Tibial nerve (tissue), 4 donors: ENCODE data around the gene ANKRD44. TPM values are rescaled to one million over a fixed set of nuclear protein-coding genes. Genes with fewer than 3 reads are reported as not detected.

Experiments
- DNase-seq, 2 donors: peaks; one replicate each; pipeline ENCODE4 v3.0.0-alpha.2; 2019; ENCODE audit warnings: low spot score in 2 of 2
- H3K27ac ChIP-seq, 4 donors: fragments of 200-600 bp; sonication (generic) in 3 of 4; one replicate each; pipeline ENCODE4 v1.5.1; 2017 to 2019; ENCODE audit warnings: mild to moderate bottlenecking in 1 of 4
- H3K27me3 ChIP-seq, 2 donors: fragments of 200-600 bp; sonication (generic) in 1 of 2; one replicate each; pipeline versions ENCODE4 v1.5.1 to v1.6.0; 2017 to 2019
- H3K36me3 ChIP-seq, 3 donors: fragments of 200-600 bp; sonication (generic); one replicate each; pipeline ENCODE4 v1.5.1; 2018 to 2019
- H3K4me1 ChIP-seq, 4 donors: fragments of 200-600 bp; sonication (generic) in 3 of 4; one replicate each; pipeline ENCODE4 v1.5.1; 2017 to 2019
- H3K4me3 ChIP-seq, 4 donors: fragments of 200-600 bp; sonication (generic) in 3 of 4; one replicate each; pipeline ENCODE4 v1.5.1; 2017 to 2019; ENCODE audit warnings: mild to moderate bottlenecking in 1 of 4, moderate library complexity in 1 of 4
- H3K9me3 ChIP-seq, 4 donors: fragments of 200-600 bp; sonication (generic) in 3 of 4; one replicate each; pipeline ENCODE4 v1.5.1; 2017 to 2019
- EP300 ChIP-seq, 2 donors: sonication (generic); formaldehyde crosslinking; IDR thresholded peaks; one replicate each; pipeline ENCODE4 v1.6.1; 2017; ENCODE audit warnings: antibody characterized with exemption in 2 of 2, mild to moderate bottlenecking in 1 of 2
- POLR2A ChIP-seq, 2 donors: fragments of 450-650 bp; IDR thresholded peaks; one replicate each; pipeline ENCODE4 v1.6.1; 2017; ENCODE audit warnings: antibody characterized with exemption in 2 of 2, mild to moderate bottlenecking in 2 of 2, moderate library complexity in 2 of 2
- WGBS, 2 donors: methylation state at CpG; one replicate each; pipeline ENCODE4 v1.1.5; 2018; 5-methylcytosine and 5-hydroxymethylcytosine counted together
- total RNA-seq, 4 donors: library from RNA; depleted of rRNA; stranded (reverse); fragments of >200 nt; gene quantifications; one replicate each; pipeline ENCODE4 v1.1.0, GENCODE V29; 2016
- TF ChIP-seq, protein P1 (sequence below), 5 experiments: fragments of 200-600 bp in 3 of 5; fragments of 450-650 bp in 2 of 5; sonication (generic) in 3 of 5; IDR thresholded peaks; one replicate each; pipeline ENCODE4 v1.5.1; 2016 to 2019; ENCODE audit warnings: antibody characterized with exemption in 5 of 5, mild to moderate bottlenecking in 3 of 5, moderate library complexity in 2 of 5

ANKRD44 gene
- total RNA-seq, 4 donors from 2014 or later: 28.5 to 48.9 (median 41.5) TPM

DNA sequence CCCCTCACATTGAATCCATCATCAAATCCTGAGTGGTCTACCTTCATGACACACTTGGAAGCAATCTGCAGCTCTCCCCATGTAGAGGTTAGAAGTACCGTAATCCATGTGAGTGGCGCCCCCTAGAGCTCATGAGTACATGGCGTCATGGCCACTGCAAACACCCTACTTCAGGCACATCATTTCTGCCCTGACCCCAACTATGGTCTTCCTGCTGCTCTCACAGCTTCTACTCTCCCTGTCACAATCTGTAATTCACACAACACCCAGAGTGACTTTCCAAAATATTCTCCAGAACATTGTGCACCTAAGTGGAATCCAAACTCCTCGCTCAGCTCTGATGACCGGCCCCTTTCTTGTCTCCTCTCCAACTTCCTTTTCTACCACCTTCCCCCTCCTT lies 141.9 kb downstream of the ANKRD44 start:
- Histone ChIP-seq H3K9me3 (no peaks in the 10 kb centered on the region), H3K4me3 (no peak overlapping the region), H3K27me3 (no peaks in the 10 kb centered on the region), H3K36me3 (no peaks in the 10 kb centered on the region), H3K4me1 (peaks cover 0 to 30% (median 5%) of the 10 kb centered on the region in 4 donors), H3K27ac (no peak overlapping the region)
- DNase-seq: peak; percentile 30 to 69
- 50 to 52% methylated on average over 5 of the region's 5 CpGs for WGBS, 2 donors
- TF ChIP-seq EP300 (IDR thresholded peaks at IDR 0.05) (no peak), POLR2A (IDR thresholded peaks at IDR 0.05) (no peak)
- TF ChIP-seq, protein P1, sequence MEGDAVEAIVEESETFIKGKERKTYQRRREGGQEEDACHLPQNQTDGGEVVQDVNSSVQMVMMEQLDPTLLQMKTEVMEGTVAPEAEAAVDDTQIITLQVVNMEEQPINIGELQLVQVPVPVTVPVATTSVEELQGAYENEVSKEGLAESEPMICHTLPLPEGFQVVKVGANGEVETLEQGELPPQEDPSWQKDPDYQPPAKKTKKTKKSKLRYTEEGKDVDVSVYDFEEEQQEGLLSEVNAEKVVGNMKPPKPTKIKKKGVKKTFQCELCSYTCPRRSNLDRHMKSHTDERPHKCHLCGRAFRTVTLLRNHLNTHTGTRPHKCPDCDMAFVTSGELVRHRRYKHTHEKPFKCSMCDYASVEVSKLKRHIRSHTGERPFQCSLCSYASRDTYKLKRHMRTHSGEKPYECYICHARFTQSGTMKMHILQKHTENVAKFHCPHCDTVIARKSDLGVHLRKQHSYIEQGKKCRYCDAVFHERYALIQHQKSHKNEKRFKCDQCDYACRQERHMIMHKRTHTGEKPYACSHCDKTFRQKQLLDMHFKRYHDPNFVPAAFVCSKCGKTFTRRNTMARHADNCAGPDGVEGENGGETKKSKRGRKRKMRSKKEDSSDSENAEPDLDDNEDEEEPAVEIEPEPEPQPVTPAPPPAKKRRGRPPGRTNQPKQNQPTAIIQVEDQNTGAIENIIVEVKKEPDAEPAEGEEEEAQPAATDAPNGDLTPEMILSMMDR (IDR thresholded peaks at IDR 0.05): peak; percentile 28 to 53 (median 39)

DNA sequence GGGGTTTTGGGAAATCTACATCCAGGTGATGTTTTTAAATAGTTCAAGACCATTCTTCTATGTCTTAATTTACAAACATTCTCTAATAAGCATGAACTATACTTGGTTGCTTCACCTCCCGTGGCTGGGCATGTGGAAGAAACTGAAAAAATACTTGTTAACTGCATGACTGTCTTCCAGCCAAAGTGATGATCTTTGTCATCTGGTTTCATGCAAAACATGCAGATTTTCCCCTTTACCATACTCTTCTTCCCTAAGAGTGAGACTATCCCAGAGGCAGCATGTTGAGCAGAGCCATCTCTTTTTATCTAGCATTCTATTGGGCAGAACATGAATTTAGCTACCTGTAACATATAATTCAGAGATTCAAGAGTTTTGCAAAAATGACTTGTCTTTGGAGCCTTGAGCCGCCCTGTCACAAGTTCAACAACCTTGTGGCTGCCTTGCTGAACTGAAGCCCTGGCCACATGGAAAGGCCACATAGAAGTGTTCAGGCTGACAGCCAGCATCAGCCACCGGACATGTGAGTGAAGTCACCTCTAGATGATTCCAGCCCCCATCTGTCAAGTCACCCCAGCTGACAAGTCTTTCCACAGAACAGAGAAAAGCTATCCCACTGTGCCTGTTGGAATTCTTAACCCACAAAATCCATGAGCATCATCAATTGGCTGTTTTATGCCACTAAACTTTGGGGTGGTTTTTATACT lies 142.8 kb downstream of the ANKRD44 start:
- Histone ChIP-seq H3K4me3 (no peak overlapping the region), H3K9me3 (no peaks in the 10 kb centered on the region), H3K36me3 (no peaks in the 10 kb centered on the region), H3K27ac (no peak overlapping the region), H3K4me1 (peaks cover 0 to 32% (median 5%) of the 10 kb centered on the region in 4 donors), H3K27me3 (no peaks in the 10 kb centered on the region)
- 77 to 86% methylated on average over 3 of the region's 3 CpGs for WGBS, 2 donors
- DNase-seq: no peak
- TF ChIP-seq, protein P1 (IDR thresholded peaks at IDR 0.05): no peak

DNA sequence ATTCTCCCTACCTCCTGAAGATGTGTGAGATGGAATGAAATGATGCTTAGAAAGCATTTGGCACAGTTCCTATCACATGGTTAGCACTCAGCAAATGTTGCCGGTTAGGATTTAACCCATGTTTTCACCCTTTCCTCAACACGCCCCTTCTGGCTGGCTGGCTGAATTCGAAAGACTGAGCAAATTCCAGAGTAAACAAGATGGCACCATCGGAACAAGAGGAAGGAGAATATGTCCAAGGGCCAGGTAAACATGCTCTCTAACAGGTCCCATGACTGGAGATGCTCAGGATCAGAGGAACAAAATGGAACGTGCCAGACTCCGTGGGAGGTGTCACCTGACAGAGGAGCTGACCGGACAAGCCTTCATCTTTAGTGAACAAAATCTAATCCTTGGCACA lies 145.6 kb downstream of the ANKRD44 start:
- Histone ChIP-seq H3K4me3 (no peak overlapping the region), H3K4me1 (peaks cover 0 to 32% (median 10%) of the 10 kb centered on the region in 4 donors), H3K27ac (no peak overlapping the region), H3K36me3 (no peaks in the 10 kb centered on the region), H3K27me3 (no peaks in the 10 kb centered on the region), H3K9me3 (no peaks in the 10 kb centered on the region)
- no peak for DNase-seq
- TF ChIP-seq, protein P1 (IDR thresholded peaks at IDR 0.05): no peak
- TF ChIP-seq POLR2A (IDR thresholded peaks at IDR 0.05): no peak
- TF ChIP-seq EP300 (IDR thresholded peaks at IDR 0.05): no peak
- WGBS, 2 donors: 67 to 70% methylated on average over 7 of the region's 7 CpGs

DNA sequence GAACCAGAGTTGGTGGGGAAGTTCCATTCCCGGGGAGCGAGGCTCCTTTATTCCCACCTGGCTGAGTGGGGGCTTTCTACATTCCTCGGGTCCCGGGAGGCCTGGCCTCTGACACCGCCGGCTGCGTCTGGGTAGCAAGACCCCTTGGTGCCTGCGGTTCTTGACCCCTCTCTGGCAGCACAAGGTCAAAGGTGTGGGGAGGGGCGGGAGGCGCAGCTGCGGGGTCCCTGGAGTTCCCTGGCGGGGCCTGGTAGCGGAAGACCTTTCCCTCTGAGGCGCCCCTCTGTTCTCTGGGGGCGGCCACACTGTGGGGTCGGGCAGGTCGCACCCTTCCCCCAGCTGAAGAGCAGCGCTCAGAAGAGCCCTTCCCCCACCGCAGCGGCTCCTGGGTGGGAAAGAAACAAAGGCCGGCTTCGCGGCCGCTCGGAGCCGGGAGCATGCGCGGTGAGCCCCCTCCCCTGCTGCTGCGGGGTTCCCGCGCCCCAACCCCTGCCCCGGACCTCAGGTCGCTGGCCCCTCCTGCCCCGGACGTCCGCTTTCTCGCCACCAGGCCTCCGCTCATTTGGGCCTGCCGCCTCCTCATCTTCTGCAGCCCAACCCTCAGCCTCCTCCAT lies 146.3 kb downstream of the ANKRD44 start:
- DNase-seq: no peak
- Histone ChIP-seq H3K4me3 (peak overlapping the region; percentile 15 to 49 (median 36)), H3K9me3 (no peaks in the 10 kb centered on the region), H3K27me3 (no peaks in the 10 kb centered on the region), H3K27ac (peak overlapping the region in 3 of 4 donors; percentile 14 to 41 (median 35)), H3K4me1 (peaks cover 0 to 36% (median 12%) of the 10 kb centered on the region in 4 donors), H3K36me3 (no peaks in the 10 kb centered on the region)
- 31 to 33% methylated on average over 19 to 31 of the region's 39 CpGs for WGBS, 2 donors
- TF ChIP-seq POLR2A (IDR thresholded peaks at IDR 0.05) (no peak), EP300 (IDR thresholded peaks at IDR 0.05) (no peak)
- TF ChIP-seq, protein P1 (IDR thresholded peaks at IDR 0.05): no peak

DNA sequence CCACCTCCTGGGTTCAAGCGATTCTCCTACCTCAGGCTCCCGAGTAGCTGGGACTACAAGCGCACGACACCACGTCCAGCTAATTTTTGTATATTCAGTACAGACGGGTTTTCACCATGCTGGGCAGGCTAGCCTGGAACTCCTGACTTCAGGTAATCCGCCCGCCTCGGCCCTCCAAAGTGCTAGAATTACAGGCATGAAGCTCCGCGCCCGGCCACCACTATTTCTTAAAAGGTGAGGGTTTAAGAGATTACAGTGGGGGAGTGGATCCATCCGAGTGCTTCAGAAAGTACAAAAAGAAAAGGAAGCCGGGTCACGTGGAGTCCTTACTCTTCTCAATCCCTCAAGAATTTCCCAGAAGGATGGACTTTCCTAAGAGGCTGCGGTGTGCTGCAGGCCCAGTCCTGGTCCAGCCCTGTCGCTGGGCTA lies 146.9 kb downstream of the ANKRD44 start:
- Histone ChIP-seq H3K36me3 (no peaks in the 10 kb centered on the region), H3K4me3 (peak overlapping the region in 1 of 4 donors; percentile 49), H3K9me3 (no peaks in the 10 kb centered on the region), H3K27ac (peak overlapping the region in 2 of 4 donors; percentile 35 to 41), H3K4me1 (peaks cover 0 to 41% (median 15%) of the 10 kb centered on the region in 4 donors), H3K27me3 (no peaks in the 10 kb centered on the region)
- DNase-seq: no peak
- 85 to 90% methylated on average over 17 of the region's 17 CpGs for WGBS, 2 donors
- TF ChIP-seq EP300 (IDR thresholded peaks at IDR 0.05) (no peak), POLR2A (IDR thresholded peaks at IDR 0.05) (no peak)
- TF ChIP-seq, protein P1 (IDR thresholded peaks at IDR 0.05): no peak
